Neural cell (in vitro differentiated cells): Measurements from ENCODE around the gene CALHM6. TPM values are rescaled to one million over a fixed set of nuclear protein-coding genes. Genes with fewer than 3 reads are reported as not detected.

Experiments
- H2AFZ ChIP-seq: fragments of 200-600, 300-800 bp; sonication (generic), shearing (Covaris generic); 2 replicates; pipeline ENCODE4 v1.6.0; 2014; ENCODE audit warnings: low read depth, mild to moderate bottlenecking, antibody characterized with exemption, low read length, moderate library complexity
- H3F3A ChIP-seq: fragments of 200-600 bp; shearing (Covaris generic); 2 replicates; pipeline ENCODE4 v1.6.1; 2016; ENCODE audit warnings: mild to moderate bottlenecking, moderate library complexity, mixed read lengths, antibody characterized with exemption, low read length; ENCODE audit not compliant: insufficient read depth, poor library complexity, severe bottlenecking
- H3K27ac ChIP-seq: fragments of 200-600, 300-800 bp; sonication (generic), shearing (Covaris generic); 2 replicates; pipeline ENCODE4 v1.5.1; 2014; ENCODE audit warnings: mild to moderate bottlenecking, low read length, moderate library complexity
- H3K27me3 ChIP-seq: fragments of 300-800, 200-600 bp; sonication (generic), shearing (Covaris generic); 2 replicates; pipeline ENCODE4 v1.6.0; 2014; ENCODE audit warnings: mild to moderate bottlenecking, low read depth, low read length, moderate library complexity; ENCODE audit not compliant: insufficient read depth
- H3K36me3 ChIP-seq: fragments of 300-800, 200-600 bp; sonication (generic), shearing (Covaris generic); 2 replicates; pipeline ENCODE4 v1.5.1; 2014; ENCODE audit warnings: mild to moderate bottlenecking, antibody characterized with exemption, low read length, moderate library complexity; ENCODE audit not compliant: insufficient read depth
- H3K4me2 ChIP-seq: fragments of 300-800, 200-600 bp; sonication (generic), shearing (Covaris generic); 2 replicates; pipeline ENCODE4 v1.6.0; 2014; ENCODE audit warnings: mild to moderate bottlenecking, low read length
- H3K4me3 ChIP-seq: fragments of 300-800, 200-600 bp; sonication (generic), shearing (Covaris generic); 2 replicates; pipeline ENCODE4 v1.5.1; 2014; ENCODE audit warnings: mild to moderate bottlenecking, low read length, moderate library complexity
- H3K79me2 ChIP-seq: fragments of 200-600 bp; shearing (Covaris generic); replicated peaks from 2 replicates; pipeline ENCODE4 v1.6.0; 2014; ENCODE audit warnings: mild to moderate bottlenecking, low read length, moderate library complexity; ENCODE audit not compliant: insufficient read depth
- H3K9ac ChIP-seq: fragments of 300-800, 200-600 bp; sonication (generic), shearing (Covaris generic); 2 replicates; pipeline ENCODE4 v1.6.1; 2016; ENCODE audit warnings: mild to moderate bottlenecking, low read length, mixed read lengths
- H3K9me2 ChIP-seq: fragments of 200-600 bp; shearing (Covaris generic); 2 replicates; pipeline ENCODE4 v1.6.1; 2016; ENCODE audit warnings: mild to moderate bottlenecking, low read length, mixed read lengths; ENCODE audit not compliant: insufficient read depth
- H3K9me3 ChIP-seq: fragments of 200-600, 300-800 bp; sonication (generic), shearing (Covaris generic); 2 replicates; pipeline ENCODE4 v1.6.1; 2016; ENCODE audit warnings: mild to moderate bottlenecking, mixed run types, low read length, moderate library complexity, mixed read lengths
- H4K20me1 ChIP-seq: fragments of 200-600 bp; shearing (Covaris generic); 2 replicates; pipeline ENCODE4 v1.6.1; 2016; ENCODE audit warnings: mild to moderate bottlenecking, mixed run types; ENCODE audit not compliant: insufficient read depth
- CTCF ChIP-seq: fragments of 450-650 bp; IDR thresholded peaks from 2 replicates; pipeline ENCODE4 v1.5.1; 2014; ENCODE audit warnings: antibody characterized with exemption, mild to moderate bottlenecking, moderate library complexity; ENCODE audit not compliant: poor library complexity, severe bottlenecking
- EP300 ChIP-seq: fragments of 450-650 bp; conservative IDR thresholded peaks from 2 replicates; pipeline ENCODE4 v1.6.1; 2014; ENCODE audit warnings: antibody characterized with exemption, mild to moderate bottlenecking, moderate library complexity; ENCODE audit not compliant: poor library complexity, severe bottlenecking
- EZH2 ChIP-seq: fragments of 200-600, 300-800 bp; shearing (Covaris generic), sonication (generic); IDR thresholded peaks from 2 replicates; pipeline ENCODE4 v1.6.1; 2014; ENCODE audit warnings: antibody characterized with exemption, low read length, borderline replicate concordance, mild to moderate bottlenecking; ENCODE audit not compliant: insufficient read depth, poor library complexity, severe bottlenecking
- MXI1 ChIP-seq: fragments of 450-650 bp; conservative IDR thresholded peaks from 2 replicates; pipeline ENCODE4 v1.6.1; 2014; ENCODE audit warnings: antibody characterized with exemption, mild to moderate bottlenecking; ENCODE audit not compliant: poor library complexity, severe bottlenecking
- POLR2AphosphoS5 ChIP-seq: IDR thresholded peaks from 2 replicates; pipeline ENCODE4 v1.6.1; 2012
- RAD21 ChIP-seq: fragments of 450-650 bp; conservative IDR thresholded peaks from 2 replicates; pipeline ENCODE4 v1.6.1; 2014; ENCODE audit warnings: antibody characterized with exemption, mild to moderate bottlenecking, moderate library complexity
- REST ChIP-seq: IDR thresholded peaks from 2 replicates; pipeline ENCODE4 v1.6.1; 2012; ENCODE audit warnings: borderline replicate concordance
- SMC3 ChIP-seq: fragments of 450-650 bp; conservative IDR thresholded peaks from 2 replicates; pipeline ENCODE4 v1.6.1; 2014; ENCODE audit warnings: antibody characterized with exemption, mild to moderate bottlenecking, moderate library complexity; ENCODE audit not compliant: poor library complexity
- TAF1 ChIP-seq: IDR thresholded peaks from 2 replicates; pipeline ENCODE4 v1.6.1; 2012; ENCODE audit warnings: low read depth
- polyA plus RNA-seq: library from polyadenylated mRNA; depleted of rRNA; stranded (reverse); fragments of >200 nt; gene quantifications from 2 replicates; pipeline ENCODE4 v1.2.3, GENCODE V29; 2014

The CALHM6 gene
- polyA plus RNA-seq, 1 donor from 2014 or later, result 12.0 TPM

GRCh38 chr6:116512734-116513133 lies 51.6 kb downstream of the CALHM6 start:
- Histone ChIP-seq H3K79me2 (no peaks in the 10 kb centered on the region), H3K9me2 (no peaks in the 10 kb centered on the region), H3F3A (no peaks in the 10 kb centered on the region), H3K36me3 (no peaks in the 10 kb centered on the region), H3K4me3 (no peak overlapping the region), H3K27me3 (no peaks in the 10 kb centered on the region), H3K9ac (no peak overlapping the region), H4K20me1 (no peaks in the 10 kb centered on the region), H3K9me3 (peaks cover 3% of the 10 kb centered on the region), H3K27ac (no peak overlapping the region), H2AFZ (no peak overlapping the region), H3K4me2 (no peak overlapping the region)
- TF ChIP-seq EP300 (no peak), EZH2 (no peak), RAD21 (no peak), REST (no peak), SMC3 (no peak), MXI1 (no peak), TAF1 (no peak), CTCF (no peak), POLR2AphosphoS5 (no peak)

Other genes with a start within 250 kb of the CALHM6 start
- 97.2 and 99.8 TPM in 2 replicates for gene TSPYL4, start 207.3 kb upstream of the CALHM6 start, polyA plus RNA-seq
- 79.3 and 84.8 TPM in 2 replicates for gene TSPYL1, start 181.4 kb upstream of the CALHM6 start, polyA plus RNA-seq
- 14.4 and 15.0 TPM in 2 replicates for gene DSE, start 90.4 kb upstream of the CALHM6 start, polyA plus RNA-seq
- gene CALHM5, start 50.3 kb downstream of the CALHM6 start, polyA plus RNA-seq, result 0.07 TPM in 1 of 2 replicates, not detected in the other
- gene TRAPPC3L, start 84.3 kb downstream of the CALHM6 start, polyA plus RNA-seq, result not detected in 2 replicates
- gene CALHM4, start 92.4 kb downstream of the CALHM6 start, polyA plus RNA-seq, result 0.66 TPM in 1 of 2 replicates, not detected in the other
- gene RWDD1, start 110.1 kb downstream of the CALHM6 start, polyA plus RNA-seq, result 70.1 and 83.3 TPM in 2 replicates
- gene RSPH4A, start 155.1 kb downstream of the CALHM6 start, polyA plus RNA-seq, result 10.2 and 11.0 TPM in 2 replicates
- 50.5 and 52.1 TPM in 2 replicates for gene ZUP1, start 207.4 kb downstream of the CALHM6 start, polyA plus RNA-seq
- gene KPNA5, start 219.8 kb downstream of the CALHM6 start, polyA plus RNA-seq, result 45.0 and 48.5 TPM in 2 replicates